Measurements from ENCODE around the gene ZNF664.
A peak's percentile ranks its signal among the peaks of the same experiment; 100 is the strongest.

The ZNF664 gene

DNA sequence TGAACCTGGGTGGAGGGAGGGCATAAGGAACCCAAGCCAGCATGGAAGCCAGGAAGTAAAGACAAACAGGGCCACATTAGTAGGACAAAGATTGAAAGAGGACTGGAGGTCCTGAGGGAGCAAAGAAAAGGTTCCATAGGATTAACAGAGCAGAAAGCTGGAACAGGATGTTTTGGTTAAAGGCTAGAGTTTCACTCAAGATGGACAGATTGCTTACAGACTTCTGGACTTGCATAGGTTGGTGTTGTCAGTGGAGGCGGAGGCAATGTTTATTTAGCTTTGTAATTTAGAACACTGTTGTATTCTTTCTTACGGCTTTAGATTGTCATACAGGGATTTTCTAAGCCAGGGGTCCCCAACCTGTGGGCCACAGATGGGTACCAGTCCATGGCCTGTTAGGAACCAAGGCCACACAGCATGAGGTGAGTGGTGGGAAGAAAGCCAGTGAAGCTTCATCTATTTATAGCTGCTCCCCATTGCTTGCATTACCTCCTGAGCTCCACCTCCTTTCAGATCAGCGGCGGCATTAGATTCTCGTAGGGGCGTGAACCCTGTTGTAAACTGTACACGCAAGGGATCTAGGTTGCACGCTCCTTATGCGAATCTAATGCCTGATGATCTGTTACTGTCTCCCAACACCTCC is 31.3 kb downstream of the ZNF664 start:
- no peak overlapping the region for H3K4me3 ChIP-seq
- peak overlapping the region in 1 of 21 experiments; percentile 12 for H3K27ac ChIP-seq

DNA sequence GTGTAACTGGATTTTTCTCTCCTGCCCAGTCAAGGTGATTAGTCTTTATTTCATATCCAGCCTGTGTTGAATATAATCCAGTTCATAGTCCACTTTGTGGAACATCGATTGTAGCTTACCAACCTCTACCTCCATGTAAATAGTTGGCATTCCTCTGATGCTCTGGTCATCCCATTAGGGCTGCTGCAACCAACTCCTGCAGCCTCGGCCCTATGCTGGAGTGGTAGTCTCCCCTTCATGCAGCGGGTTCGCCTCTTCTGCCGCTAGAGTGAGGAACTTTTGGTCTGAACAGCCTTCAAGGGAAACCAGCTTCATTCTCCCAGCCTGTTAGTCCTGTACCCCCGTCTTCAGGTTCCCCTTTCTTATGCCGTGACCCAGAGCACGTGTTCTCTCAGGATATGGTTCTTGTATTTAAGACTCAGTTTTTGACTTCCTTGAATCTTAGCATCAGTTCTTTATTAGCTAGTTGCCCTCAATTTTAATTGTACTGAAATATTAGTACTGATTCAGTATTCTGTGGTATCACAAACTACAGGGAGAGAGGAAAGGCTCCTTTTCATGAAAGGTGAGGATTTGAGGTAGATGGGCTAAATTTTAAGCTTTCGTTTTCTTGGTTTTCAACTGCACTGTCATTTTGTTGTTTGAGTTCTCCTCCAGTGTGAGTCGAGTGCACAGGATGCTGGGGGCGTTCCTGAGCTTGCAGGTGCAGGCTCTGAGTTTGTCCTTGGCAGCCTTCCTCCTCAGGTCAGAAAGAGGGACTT is 33.2 kb downstream of the ZNF664 start:
- Histone ChIP-seq H3K4me3 (no peak overlapping the region), H3K27ac (no peak overlapping the region)

GRCh38 chr12:124006846-124007713 is 34.1 kb downstream of the ZNF664 start:
- Histone ChIP-seq H3K27ac (no peak overlapping the region), H3K4me3 (no peak overlapping the region)

DNA sequence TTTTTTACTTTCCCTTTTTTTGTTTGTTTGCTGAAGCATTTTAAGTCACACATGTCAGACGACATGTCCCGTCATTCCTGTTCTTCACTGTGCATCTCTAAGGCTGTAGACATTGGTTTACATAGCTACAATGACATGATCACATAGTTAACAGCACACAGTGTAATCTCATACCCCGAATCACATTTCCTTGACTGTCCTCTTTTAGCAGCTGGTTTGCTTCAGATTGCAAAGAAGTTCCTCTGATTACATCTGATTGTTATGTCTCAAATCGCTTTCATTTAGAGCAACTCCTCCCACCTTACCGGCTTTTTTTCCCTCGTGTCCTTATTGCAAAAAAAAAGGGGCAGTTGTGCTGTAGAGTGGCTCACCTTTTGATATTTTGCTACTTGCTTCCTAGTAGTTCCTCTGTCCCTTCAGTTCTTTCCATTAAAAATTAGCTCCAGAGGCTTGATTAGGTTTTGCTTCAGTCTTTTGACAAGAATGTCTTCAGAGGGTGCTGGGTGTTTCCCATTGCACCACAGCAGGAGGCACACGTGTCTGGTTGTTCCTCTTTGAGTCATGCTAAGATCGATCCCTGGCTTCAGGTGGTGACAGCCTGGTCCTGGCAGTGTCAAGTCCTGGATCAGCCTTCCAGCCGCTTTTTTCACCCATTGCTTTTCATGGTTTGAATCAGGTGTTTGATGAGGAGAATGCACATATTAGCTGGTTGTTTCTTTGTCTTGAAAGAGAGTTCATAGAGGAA is 35.0 kb downstream of the ZNF664 start:
- Histone ChIP-seq H3K27ac (no peak overlapping the region), H3K4me3 (no peak overlapping the region)

DNA sequence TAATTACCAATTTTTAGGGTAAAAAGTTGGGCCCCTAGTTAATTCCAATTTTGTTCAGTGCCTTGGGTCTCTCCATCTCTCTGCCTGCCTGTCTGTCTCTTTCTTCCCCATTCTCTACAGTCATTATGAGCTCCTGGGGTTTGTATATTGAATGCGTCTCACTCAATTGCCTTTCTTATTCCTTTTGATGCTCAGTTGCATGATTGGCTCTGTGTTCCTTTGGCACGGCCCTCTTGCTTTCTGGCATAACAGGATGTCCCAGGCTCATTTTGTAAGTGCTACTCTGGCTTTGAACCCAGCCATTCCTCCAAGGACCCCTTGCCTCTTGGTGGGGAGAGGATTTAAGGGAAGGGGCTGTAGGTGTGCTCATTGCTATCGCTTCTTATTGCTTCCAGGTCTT is 35.6 kb downstream of the ZNF664 start:
- no peak overlapping the region for H3K27ac ChIP-seq
- no peak overlapping the region for H3K4me3 ChIP-seq

GRCh38 chr12:124009781-124010180 is 36.8 kb downstream of the ZNF664 start:
- no peak overlapping the region for H3K27ac ChIP-seq
- H3K4me3 ChIP-seq, result no peak overlapping the region

- no peak overlapping the region for H3K27ac ChIP-seq
Observed at GRCh38 chr12:124010687-124011086, 37.7 kb downstream of the ZNF664 start.

GRCh38 chr12:124011435-124012115 is 38.6 kb downstream of the ZNF664 start:
- Histone ChIP-seq H3K27ac (no peak overlapping the region), H3K4me3 (no peak overlapping the region)

More at GRCh38 chr12:124010687-124011086, 37.7 kb downstream of the ZNF664 start:
- H3K4me3 ChIP-seq, result no peak overlapping the region

DNA sequence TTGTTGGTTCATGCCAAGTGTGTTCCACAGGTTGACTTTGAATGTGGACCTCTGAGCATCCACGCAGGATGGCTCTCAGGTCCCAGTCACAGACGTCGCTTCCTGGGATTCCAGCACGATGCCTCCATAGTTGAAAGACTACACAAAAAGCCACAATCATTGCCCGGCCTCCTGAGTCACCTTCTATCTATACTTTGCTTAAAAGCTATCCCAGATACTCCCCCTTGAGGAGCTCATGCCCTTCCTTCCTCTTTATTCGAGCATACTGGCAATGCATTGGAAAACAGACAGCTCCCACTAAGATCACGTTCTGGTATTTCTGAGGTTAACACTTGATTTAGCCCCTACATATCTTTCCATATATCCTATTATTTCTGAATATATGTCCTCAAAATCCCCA is 40.1 kb downstream of the ZNF664 start:
- H3K27ac ChIP-seq, result no peak overlapping the region
- no peak overlapping the region for H3K4me3 ChIP-seq

DNA sequence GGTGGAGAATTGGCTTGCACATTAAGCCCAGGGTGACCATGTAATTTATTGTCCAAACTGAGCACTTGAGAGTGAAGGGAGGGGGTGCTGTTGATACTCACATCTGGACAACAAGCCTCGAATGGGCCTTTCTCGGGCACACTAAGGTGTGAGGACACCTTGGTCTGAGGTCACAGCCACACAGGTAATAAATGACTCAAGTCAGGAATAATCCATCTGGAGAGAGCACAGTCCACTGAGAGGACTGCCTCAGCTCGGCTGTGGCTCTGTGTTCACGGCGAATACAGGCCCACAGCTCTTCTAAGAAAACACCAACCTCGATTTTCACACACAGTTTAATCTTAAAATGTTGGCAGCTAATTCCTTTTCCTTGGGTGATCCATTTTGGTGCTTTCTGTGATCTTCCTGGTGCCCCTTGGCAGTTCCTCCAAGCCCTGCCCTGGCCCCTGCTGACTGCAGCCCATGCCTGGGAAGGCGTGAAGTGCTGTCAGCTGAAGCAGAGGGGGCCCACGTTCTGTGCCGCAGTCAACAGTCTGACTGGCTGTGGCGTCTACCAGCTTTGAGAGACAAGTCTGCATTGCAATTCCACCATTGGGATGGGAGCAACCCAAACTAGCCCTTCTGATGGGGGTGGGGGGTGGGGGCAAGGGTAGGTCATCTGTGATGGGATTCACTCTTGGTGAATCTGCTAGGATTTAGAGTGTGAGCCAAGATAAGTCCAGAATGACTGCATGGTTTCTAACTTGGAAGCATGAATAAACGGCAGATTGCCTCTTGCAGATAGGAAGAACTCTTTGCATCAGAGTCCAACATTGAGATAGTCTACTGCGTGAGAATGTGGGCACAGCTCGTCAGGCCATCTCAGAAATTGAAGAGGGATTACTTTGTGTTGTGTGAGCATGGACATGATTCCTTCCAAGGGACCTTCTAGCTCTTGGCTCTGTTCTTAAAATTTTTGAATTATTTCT is 42.8 kb downstream of the ZNF664 start:
- Histone ChIP-seq H3K27ac (no peak overlapping the region), H3K4me3 (no peak overlapping the region)

DNA sequence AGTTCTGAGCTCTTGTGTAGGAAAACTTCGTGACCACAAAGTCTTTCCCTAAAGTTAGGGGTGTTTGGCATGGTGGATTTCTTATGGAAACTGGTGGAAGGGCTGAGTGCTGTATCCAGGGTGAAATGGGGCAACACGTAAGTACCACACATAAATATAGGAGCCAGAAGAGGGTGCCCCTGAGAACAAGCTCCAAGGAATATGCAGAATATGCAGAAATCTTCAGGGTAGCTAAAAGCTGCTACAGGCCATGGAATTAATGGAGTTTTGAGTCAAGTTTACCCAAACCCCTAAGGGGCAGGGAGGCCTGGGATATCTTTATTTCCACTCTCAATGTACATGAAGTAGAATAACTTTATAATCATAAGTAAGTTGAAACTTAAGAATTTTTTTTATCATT is 44.0 kb downstream of the ZNF664 start:
- Histone ChIP-seq H3K27ac (no peak overlapping the region), H3K4me3 (no peak overlapping the region)

DNA sequence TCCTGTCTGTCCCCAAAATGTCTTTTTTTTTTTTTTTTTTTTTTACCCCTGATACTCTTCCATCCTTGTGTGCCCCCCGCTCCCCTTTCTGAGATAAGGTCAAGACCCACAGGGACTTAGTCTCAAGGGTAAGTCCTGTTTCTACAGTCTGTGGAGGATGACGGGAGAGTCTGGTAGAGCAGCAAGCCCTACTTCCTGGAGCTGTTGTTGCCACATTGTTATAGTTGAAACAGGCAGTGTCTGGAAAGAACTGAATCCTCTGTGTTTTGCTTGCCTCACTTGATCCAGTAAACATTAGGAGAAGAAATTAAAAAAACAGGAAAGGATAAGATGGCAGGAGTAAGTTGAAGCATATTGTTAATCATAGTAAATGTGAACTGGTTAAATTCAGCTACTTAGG is 45.5 kb downstream of the ZNF664 start:
- Histone ChIP-seq H3K27ac (no peak overlapping the region), H3K4me3 (no peak overlapping the region)

DNA sequence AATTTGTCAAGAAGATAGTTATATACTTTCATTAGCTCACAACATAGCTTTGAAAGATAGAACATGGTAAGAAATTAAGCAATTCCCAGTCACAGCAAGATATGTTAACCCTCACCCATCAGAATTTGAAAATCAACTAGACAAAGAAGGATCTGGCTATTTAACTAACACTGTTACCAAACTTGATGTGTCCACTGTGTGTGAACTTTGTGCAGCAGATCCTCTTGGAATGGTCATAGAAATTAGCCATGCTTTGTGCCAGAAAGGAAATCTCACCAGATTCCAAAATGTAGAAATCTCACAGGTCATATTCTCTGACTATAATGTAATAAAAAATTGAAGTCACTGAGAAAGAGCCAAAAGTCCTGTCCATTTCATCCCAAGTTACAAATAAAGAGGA is 46.1 kb downstream of the ZNF664 start:
- Histone ChIP-seq H3K4me3 (no peak overlapping the region), H3K27ac (no peak overlapping the region)

DNA sequence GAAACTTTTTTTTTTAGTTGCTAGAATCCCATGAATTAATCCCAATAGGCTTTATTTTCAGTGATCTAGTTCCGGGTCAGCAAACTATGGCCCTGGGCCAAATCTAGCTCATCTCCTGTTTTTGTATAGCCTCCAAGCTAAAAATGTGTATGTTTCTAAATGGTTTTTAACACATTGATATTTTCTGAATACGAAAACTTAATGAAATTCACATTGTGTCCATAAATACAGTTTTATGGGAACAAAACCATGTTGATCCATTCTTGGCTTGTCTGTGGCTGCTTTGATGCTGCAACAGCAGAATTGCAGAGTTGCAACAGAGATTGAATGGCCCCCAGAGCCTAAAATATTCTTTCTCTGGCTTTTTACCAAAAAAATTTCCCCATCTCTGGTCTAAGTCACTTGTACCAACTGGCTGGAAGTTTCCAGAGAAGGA is 47.5 kb downstream of the ZNF664 start:
- peak overlapping the region in 3 of 21 experiments; percentile 8 to 20 (median 16) for H3K27ac ChIP-seq
- H3K4me3 ChIP-seq, result no peak overlapping the region

GRCh38 chr12:124021007-124021406 is 48.0 kb downstream of the ZNF664 start:
- Histone ChIP-seq H3K4me3 (no peak overlapping the region), H3K27ac (peak overlapping the region in 3 of 21 experiments; percentile 16 to 30 (median 20))

- Histone ChIP-seq H3K4me3 (no peak overlapping the region), H3K27ac (no peak overlapping the region)
Observed at GRCh38 chr12:124022161-124022560, 49.1 kb downstream of the ZNF664 start.

DNA sequence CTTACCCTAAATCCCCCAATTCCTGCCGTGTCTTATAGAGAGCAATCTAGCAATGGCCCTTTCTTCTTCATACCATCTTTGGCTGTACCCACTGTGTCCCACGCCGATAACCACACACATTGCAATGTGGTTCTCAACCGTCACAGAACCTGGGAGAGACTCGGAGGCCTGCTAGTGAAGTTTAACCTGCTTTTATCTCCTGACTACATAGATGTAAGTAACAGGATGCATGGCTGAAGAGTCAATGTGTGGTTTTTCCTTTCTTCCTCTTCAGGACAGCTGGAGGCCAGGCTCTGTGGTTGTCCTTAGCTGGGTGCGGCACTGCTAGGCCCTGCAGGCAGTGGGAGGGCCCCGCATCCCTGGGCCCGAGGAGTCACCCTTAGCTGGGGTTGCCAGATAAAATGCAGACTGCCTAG is 51.3 kb downstream of the ZNF664 start:
- Histone ChIP-seq H3K4me3 (no peak overlapping the region), H3K27ac (no peak overlapping the region)

- H3K4me3 ChIP-seq, result no peak overlapping the region
- no peak overlapping the region for H3K27ac ChIP-seq
Observed at GRCh38 chr12:124024776-124025175, 51.8 kb downstream of the ZNF664 start.

All from skin epidermis (tissue), 12 donors.